Hematopoietic multipotent progenitor cell treated with erythropoietin and hydrocortisone succinate and interleukin-3 and kit ligand, for 6 days (in vitro differentiated cells): ENCODE results near the gene APOBEC4.

Source experiments
- DNase-seq: peaks from one replicate; pipeline ENCODE4 v3.0.0-alpha.2; 2015

APOBEC4 gene

GRCh38 chr1:183597656-183598347 lies 55.3 kb downstream of the APOBEC4 start:
- DNase-seq = no peak

- DNase-seq = no peak
Measured at GRCh38 chr1:183596500-183596899, 56.6 kb downstream of the APOBEC4 start.
